ENCODE results near the gene MAB21L3. TPM values are rescaled to one million over a fixed set of nuclear protein-coding genes. Genes with fewer than 3 reads are reported as not detected.

Gene MAB21L3
- total RNA-seq, 2 donors from 2014 or later: 0.12 TPM; not detected in 1

- no peak for DNase-seq
- ATAC-seq: no peak
- intact Hi-C loops (cut with DNase I): loop anchor here in 1 of 2 donors (10.0 kb wide), 1 partner anchor 208 kb away; no protein-coding TSS in a partner anchor
Measured at GRCh38 chr1:116157096-116157495, 45.9 kb downstream of the MAB21L3 start.

- ATAC-seq (peak in 1 of 2 donors; percentile 76), DNase-seq (no peak)
- intact Hi-C loops (cut with DNase I): loop anchor here in 1 of 2 donors (10.0 kb wide), 1 partner anchor 206 kb away; no protein-coding TSS in a partner anchor
Measured at GRCh38 chr1:116159177-116159576, 48.0 kb downstream of the MAB21L3 start.

GRCh38 chr1:116159611-116160010, 48.4 kb downstream of the MAB21L3 start:
- DNase-seq (no peak), ATAC-seq (no peak)
- intact Hi-C loops (cut with DNase I): loop anchor here in 1 of 2 donors (10.0 kb wide), 1 partner anchor 205 kb away; no protein-coding TSS in a partner anchor

- ATAC-seq (no peak), DNase-seq (no peak)
- intact Hi-C loops (cut with DNase I): no loop called here
Measured at GRCh38 chr1:116161390-116161789, 50.2 kb downstream of the MAB21L3 start.

GRCh38 chr1:116161877-116162390, 50.7 kb downstream of the MAB21L3 start:
- ATAC-seq (no peak), DNase-seq (no peak)
- intact Hi-C loops (cut with DNase I): no loop called here

- intact Hi-C loops (cut with DNase I): no loop called here
- ATAC-seq (no peak), DNase-seq (no peak)
Measured at GRCh38 chr1:116163533-116163932, 52.3 kb downstream of the MAB21L3 start.

- intact Hi-C loops (cut with DNase I): no loop called here
- no peak for DNase-seq
- no peak for ATAC-seq
Measured at GRCh38 chr1:116164150-116164549, 53.0 kb downstream of the MAB21L3 start.

GRCh38 chr1:116164604-116165368, 53.6 kb downstream of the MAB21L3 start:
- DNase-seq (peak; percentile 55), ATAC-seq (peak; percentile 45 to 49)

GRCh38 chr1:116165572-116165971, 54.4 kb downstream of the MAB21L3 start:
- ATAC-seq (peak; percentile 10 to 58), DNase-seq (peak; percentile 71)
- intact Hi-C loops (cut with DNase I): no loop called here

More at GRCh38 chr1:116164604-116165368, 53.6 kb downstream of the MAB21L3 start:
- intact Hi-C loops (cut with DNase I): no loop called here

- intact Hi-C loops (cut with DNase I): no loop called here
- ATAC-seq (peak in 1 of 2 donors; percentile 55), DNase-seq (no peak)
Measured at GRCh38 chr1:116166011-116166571, 54.9 kb downstream of the MAB21L3 start.

- DNase-seq (no peak), ATAC-seq (no peak)
- intact Hi-C loops (cut with DNase I): no loop called here
Measured at GRCh38 chr1:116166655-116167054, 55.5 kb downstream of the MAB21L3 start.

GRCh38 chr1:116167625-116168276, 56.6 kb downstream of the MAB21L3 start:
- ATAC-seq (peak; percentile 24 to 59), DNase-seq (peak; percentile 34)
- intact Hi-C loops (cut with DNase I): loop anchor here in 1 of 2 donors (1.0 kb wide), 1 partner anchor 15 kb away; no protein-coding TSS in a partner anchor

GRCh38 chr1:116168277-116169032, 57.3 kb downstream of the MAB21L3 start:
- DNase-seq (peak; percentile 92), ATAC-seq (peak; percentile 82 to 95)
- intact Hi-C loops (cut with DNase I): loop anchor here in 1 of 2 donors (1.0 kb wide), 1 partner anchor 16 kb away; no protein-coding TSS in a partner anchor

GRCh38 chr1:116169898-116170297, 58.7 kb downstream of the MAB21L3 start:
- ATAC-seq (no peak), DNase-seq (no peak)
- intact Hi-C loops (cut with DNase I): no loop called here

GRCh38 chr1:116170721-116171589, 59.8 kb downstream of the MAB21L3 start:
- ATAC-seq (no peak), DNase-seq (no peak)
- intact Hi-C loops (cut with DNase I): no loop called here

- intact Hi-C loops (cut with DNase I): no loop called here
- ATAC-seq (no peak), DNase-seq (no peak)
Measured at GRCh38 chr1:116172666-116173065, 61.5 kb downstream of the MAB21L3 start.

GRCh38 chr1:116175611-116176010, 64.4 kb downstream of the MAB21L3 start:
- intact Hi-C loops (cut with DNase I): no loop called here
- no peak for DNase-seq
- no peak for ATAC-seq

GRCh38 chr1:116176306-116176789, 65.1 kb downstream of the MAB21L3 start:
- ATAC-seq (no peak), DNase-seq (no peak)
- intact Hi-C loops (cut with DNase I): no loop called here

All from left cardiac atrium (tissue), 4 donors.